LoVo (cell line): ENCODE data around the gene CTIF.
A peak's percentile ranks its signal among the peaks of the same experiment; 100 is the strongest.

Source experiments
- DNase-seq: peaks from one replicate; pipeline ENCODE4 v3.0.0-alpha.2; 2016; ENCODE audit warnings: low spot score

Gene CTIF

GRCh38 chr18:48789259-48789812, 250.5 kb downstream of the CTIF start:
- no peak for DNase-seq

- DNase-seq = no peak
Measured at GRCh38 chr18:48790226-48790863, 251.5 kb downstream of the CTIF start.

GRCh38 chr18:48790869-48791635, 252.2 kb downstream of the CTIF start:
- no peak for DNase-seq

- no peak for DNase-seq
Measured at GRCh38 chr18:48791636-48792105, 252.8 kb downstream of the CTIF start.

GRCh38 chr18:48792141-48792540, 253.3 kb downstream of the CTIF start:
- DNase-seq = no peak

GRCh38 chr18:48792611-48793380, 254.0 kb downstream of the CTIF start:
- DNase-seq = no peak

- no peak for DNase-seq
Measured at GRCh38 chr18:48794251-48794970, 255.6 kb downstream of the CTIF start.

GRCh38 chr18:48795696-48796095, 256.9 kb downstream of the CTIF start:
- DNase-seq = no peak

GRCh38 chr18:48796491-48797205, 257.8 kb downstream of the CTIF start:
- DNase-seq = no peak

- DNase-seq = no peak
Measured at GRCh38 chr18:48797841-48798255, 259.0 kb downstream of the CTIF start.

- no peak for DNase-seq
Measured at GRCh38 chr18:48798334-48799245, 259.8 kb downstream of the CTIF start.

- no peak for DNase-seq
Measured at GRCh38 chr18:48799724-48800315, 261.0 kb downstream of the CTIF start.

GRCh38 chr18:48800466-48800865, 261.6 kb downstream of the CTIF start:
- DNase-seq = no peak

- DNase-seq = no peak
Measured at GRCh38 chr18:48800876-48801727, 262.3 kb downstream of the CTIF start.

GRCh38 chr18:48801728-48802542, 263.1 kb downstream of the CTIF start:
- peak; percentile 79 for DNase-seq

- no peak for DNase-seq
Measured at GRCh38 chr18:48802543-48803290, 263.9 kb downstream of the CTIF start.

GRCh38 chr18:48803518-48803917, 264.7 kb downstream of the CTIF start:
- no peak for DNase-seq
